ENCODE results near the gene AHSP.
"Not testable (repeated sequence)": the region's sequence is repeated elsewhere in the genome, so short reads cannot be mapped to it uniquely, and the experiment has no call there.

Gene AHSP

DNA sequence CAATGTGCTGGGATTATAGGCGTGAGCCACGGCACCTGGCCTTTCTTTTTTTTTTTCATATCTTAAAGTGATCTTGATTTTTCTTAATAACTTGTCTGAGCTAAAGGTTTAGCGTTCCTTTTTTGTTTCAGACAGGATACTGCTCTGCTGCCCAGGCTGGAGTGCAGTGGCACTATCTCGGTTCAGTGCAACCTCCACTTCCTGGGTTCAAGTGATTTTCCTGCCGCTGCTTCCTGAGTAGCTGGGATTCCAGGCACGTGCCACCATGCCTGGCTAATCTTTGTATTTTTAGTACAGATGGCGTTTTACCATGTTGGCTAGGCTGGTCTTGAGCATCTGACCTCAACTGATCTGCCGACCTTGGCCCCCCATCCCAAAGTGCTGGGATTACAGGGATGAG is 23.5 kb upstream of the AHSP start:
- DNase-seq (ENCODE audit: low read depth in 1 of 2, low spot score in 1 of 2) = no peak
- in situ Hi-C loops (cut with HindIII; ENCODE audit: low pct_unique_long_range_greater_than_20kb, low sequenced_read_pairs) = no loop called here
- TF ChIP-seq JUND (IDR thresholded peaks at IDR 0.05; ENCODE audit: low read depth) = no peak

GRCh38 chr16:31505483-31505882 is 22.2 kb upstream of the AHSP start:
- in situ Hi-C loops (cut with HindIII; ENCODE audit: low pct_unique_long_range_greater_than_20kb, low sequenced_read_pairs) = no loop called here

GRCh38 chr16:31507617-31507928 is 20.1 kb upstream of the AHSP start:
- no peak for TF ChIP-seq JUND (IDR thresholded peaks at IDR 0.05; ENCODE audit: low read depth)
- no peak for DNase-seq (ENCODE audit: low read depth in 1 of 2, low spot score in 1 of 2)
- in situ Hi-C loops (cut with HindIII; ENCODE audit: low pct_unique_long_range_greater_than_20kb, low sequenced_read_pairs) = no loop called here

More at GRCh38 chr16:31505483-31505882, 22.2 kb upstream of the AHSP start:
- TF ChIP-seq JUND (IDR thresholded peaks at IDR 0.05; ENCODE audit: low read depth) = no peak
- no peak for DNase-seq (ENCODE audit: low read depth in 1 of 2, low spot score in 1 of 2)

GRCh38 chr16:31507929-31508705 is 19.6 kb upstream of the AHSP start, which contains the start of gene RUSF1:
Gene RUSF1, minus strand, starts transcription at chr16:31508391. Its CDS starts 18 bp downstream, at chr16:31508373.
- in situ Hi-C loops (cut with HindIII; ENCODE audit: low pct_unique_long_range_greater_than_20kb, low sequenced_read_pairs) = no loop called here
- peak; percentile 73 to 90 for DNase-seq (ENCODE audit: low read depth in 1 of 2, low spot score in 1 of 2)

DNA sequence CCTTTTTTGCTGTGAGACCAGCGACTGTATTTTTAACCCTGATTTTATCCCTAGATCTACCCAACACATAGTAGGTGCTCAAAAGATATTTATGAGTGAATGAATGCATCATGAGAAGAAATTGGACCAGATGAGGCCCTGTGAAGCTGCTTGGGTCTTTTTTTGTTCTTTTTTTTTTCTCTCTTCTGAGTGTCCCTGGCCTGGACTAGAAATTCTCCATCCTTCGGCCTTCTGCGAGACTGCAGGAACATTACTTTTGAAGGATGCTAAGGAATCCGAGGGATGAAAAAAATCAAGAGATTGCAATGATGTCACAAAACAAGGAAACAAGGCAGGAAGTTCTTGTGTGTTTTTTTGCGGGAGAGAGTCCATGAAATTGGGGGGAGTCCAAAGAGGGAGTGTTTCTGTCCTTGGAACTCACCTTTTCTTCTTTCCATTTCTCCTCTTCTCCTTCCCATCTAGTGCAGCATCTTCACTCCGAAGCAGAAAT is 18.9 kb upstream of the AHSP start:
- peak in 1 of 2 experiments; percentile 18 for DNase-seq (ENCODE audit: low read depth in 1 of 2, low spot score in 1 of 2)
- TF ChIP-seq JUND (IDR thresholded peaks at IDR 0.05; ENCODE audit: low read depth) = no peak
- in situ Hi-C loops (cut with HindIII; ENCODE audit: low pct_unique_long_range_greater_than_20kb, low sequenced_read_pairs) = no loop called here

More at GRCh38 chr16:31507929-31508705, 19.6 kb upstream of the AHSP start, which contains the start of gene RUSF1:
- TF ChIP-seq JUND (IDR thresholded peaks at IDR 0.05; ENCODE audit: low read depth) = no peak

- TF ChIP-seq JUND (IDR thresholded peaks at IDR 0.05; ENCODE audit: low read depth) = no peak
- in situ Hi-C loops (cut with HindIII; ENCODE audit: low pct_unique_long_range_greater_than_20kb, low sequenced_read_pairs) = no loop called here
- no peak for DNase-seq (ENCODE audit: low read depth in 1 of 2, low spot score in 1 of 2)
Observed at GRCh38 chr16:31513126-31513525, 14.6 kb upstream of the AHSP start.

DNA sequence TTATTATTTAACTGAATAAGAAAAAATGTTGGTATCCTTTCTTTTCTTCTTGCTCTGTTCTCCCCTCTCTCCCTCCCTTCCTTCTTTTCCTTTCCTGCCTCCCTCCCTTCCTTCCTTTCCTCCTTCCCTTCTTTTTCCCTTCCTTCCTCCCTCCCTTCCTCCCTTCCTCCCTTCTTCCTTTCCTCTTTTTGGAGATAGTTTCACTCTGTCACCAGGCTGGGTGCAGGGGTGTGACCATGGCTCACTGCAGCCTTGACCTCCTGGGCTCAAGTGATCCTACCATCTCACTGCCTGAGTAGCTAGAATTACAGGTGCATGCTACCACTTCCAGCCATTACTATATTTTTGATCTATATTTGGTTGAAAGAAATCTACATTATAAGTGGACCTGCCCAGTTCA is 13.8 kb upstream of the AHSP start:
- no peak for TF ChIP-seq JUND (IDR thresholded peaks at IDR 0.05; ENCODE audit: low read depth)
- in situ Hi-C loops (cut with HindIII; ENCODE audit: low pct_unique_long_range_greater_than_20kb, low sequenced_read_pairs) = no loop called here
- no peak for DNase-seq (ENCODE audit: low read depth in 1 of 2, low spot score in 1 of 2)

- no peak for DNase-seq (ENCODE audit: low read depth in 1 of 2, low spot score in 1 of 2)
- no peak for TF ChIP-seq JUND (IDR thresholded peaks at IDR 0.05; ENCODE audit: low read depth)
- in situ Hi-C loops (cut with HindIII; ENCODE audit: low pct_unique_long_range_greater_than_20kb, low sequenced_read_pairs) = no loop called here
Observed at GRCh38 chr16:31517800-31518402, 9.8 kb upstream of the AHSP start.

DNA sequence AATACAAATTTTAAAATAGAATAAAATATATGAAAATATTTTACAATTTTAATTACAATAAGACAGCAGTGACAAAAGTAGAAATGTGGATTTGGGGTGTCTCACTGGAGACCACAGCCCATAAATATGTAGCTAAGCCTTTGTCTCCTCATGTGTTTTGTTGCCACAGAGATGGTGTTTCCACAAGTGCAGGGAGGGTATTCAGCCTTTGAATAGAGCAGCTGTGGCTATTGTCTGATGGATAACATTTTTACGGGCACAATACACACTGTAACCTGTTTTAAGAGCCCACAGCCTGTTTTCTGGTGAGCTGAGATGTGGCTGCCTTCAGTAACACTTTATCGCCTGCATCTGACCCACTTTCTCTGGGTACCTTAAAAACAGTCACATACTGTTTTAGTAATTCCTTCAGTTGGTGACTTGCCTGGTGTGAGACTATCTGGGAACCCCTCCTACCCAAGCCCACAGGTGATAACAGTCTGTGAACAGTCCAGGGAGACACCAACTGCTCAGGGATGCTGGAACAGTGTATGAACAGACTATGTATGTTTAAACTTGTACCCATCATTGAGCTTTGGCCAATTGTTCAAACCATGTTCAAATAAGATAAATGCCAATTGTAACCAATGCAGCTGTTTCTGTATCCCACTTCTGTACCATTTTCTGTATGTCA is 7.8 kb upstream of the AHSP start:
- no peak for TF ChIP-seq JUND (IDR thresholded peaks at IDR 0.05; ENCODE audit: low read depth)
- DNase-seq (ENCODE audit: low read depth in 1 of 2, low spot score in 1 of 2) = no peak
- in situ Hi-C loops (cut with HindIII; ENCODE audit: low pct_unique_long_range_greater_than_20kb, low sequenced_read_pairs) = no loop called here

DNA sequence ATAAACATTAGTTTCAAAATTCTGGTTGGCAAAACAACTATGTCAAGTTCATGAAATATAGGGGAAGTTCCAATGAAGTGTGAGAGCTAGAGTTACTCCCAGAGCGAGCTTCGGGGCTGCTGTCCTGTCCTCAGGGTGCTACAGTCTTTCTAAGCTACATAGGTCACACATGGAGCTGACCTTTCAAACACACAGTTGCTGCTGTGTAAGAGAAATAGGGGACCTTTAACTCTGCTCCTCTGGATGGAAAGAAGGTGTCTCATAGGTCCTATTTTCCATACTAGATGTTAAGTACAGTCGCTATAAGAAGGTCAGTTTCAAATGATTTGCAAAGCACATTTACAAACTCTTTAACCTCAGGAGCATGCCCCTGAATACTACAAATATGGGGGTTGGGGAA is 6.3 kb upstream of the AHSP start:
- in situ Hi-C loops (cut with HindIII; ENCODE audit: low pct_unique_long_range_greater_than_20kb, low sequenced_read_pairs) = no loop called here
- TF ChIP-seq JUND (IDR thresholded peaks at IDR 0.05; ENCODE audit: low read depth) = no peak
- no peak for DNase-seq (ENCODE audit: low read depth in 1 of 2, low spot score in 1 of 2)

DNA sequence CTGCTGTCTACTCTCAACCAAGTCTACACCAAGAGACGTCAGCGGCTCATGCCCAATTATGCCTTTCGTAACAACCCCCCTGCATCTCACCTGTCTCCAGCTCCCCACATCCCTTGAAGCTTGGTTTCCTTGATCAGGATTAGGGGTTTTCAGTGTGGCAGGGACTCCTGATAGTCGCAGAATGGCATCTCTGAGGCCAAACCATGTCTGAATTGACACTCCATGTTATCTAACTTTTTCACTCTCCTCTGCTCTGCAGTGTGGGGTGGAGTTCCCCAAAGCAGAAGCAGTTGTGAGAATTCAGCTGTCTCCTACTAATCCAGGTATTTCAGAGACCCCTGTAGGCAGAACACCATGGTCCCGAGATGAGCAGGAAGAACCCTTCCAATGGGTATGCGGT is 5.6 kb upstream of the AHSP start:
- in situ Hi-C loops (cut with HindIII; ENCODE audit: low pct_unique_long_range_greater_than_20kb, low sequenced_read_pairs) = no loop called here
- no peak for TF ChIP-seq JUND (IDR thresholded peaks at IDR 0.05; ENCODE audit: low read depth)
- no peak for DNase-seq (ENCODE audit: low read depth in 1 of 2, low spot score in 1 of 2)

GRCh38 chr16:31523768-31524167 is 3.9 kb upstream of the AHSP start:
- DNase-seq (ENCODE audit: low read depth in 1 of 2, low spot score in 1 of 2); in situ Hi-C loops (cut with HindIII; ENCODE audit: low pct_unique_long_range_greater_than_20kb, low sequenced_read_pairs): not testable (repeated sequence)

DNA sequence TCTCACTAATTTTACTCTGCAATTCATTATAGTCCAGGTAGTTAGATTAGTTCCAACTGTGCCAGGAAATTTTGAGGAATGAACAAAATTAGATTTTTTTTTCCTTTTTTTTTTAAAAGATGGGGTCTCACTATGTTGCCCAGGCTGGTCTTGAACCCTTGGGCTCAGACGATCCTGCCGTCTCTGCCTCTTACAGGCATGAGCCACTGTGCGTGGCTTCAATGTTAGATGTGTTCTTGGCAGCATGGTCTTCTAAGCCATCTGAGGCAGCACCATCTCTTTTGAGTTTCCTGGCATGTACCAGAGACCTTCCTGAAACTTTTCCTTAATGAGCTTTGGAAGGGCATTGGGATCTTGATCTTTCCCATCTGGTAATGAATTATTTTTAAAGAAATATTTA is 2.6 kb upstream of the AHSP start:
- in situ Hi-C loops (cut with HindIII; ENCODE audit: low pct_unique_long_range_greater_than_20kb, low sequenced_read_pairs) = no loop called here
- TF ChIP-seq JUND (IDR thresholded peaks at IDR 0.05; ENCODE audit: low read depth) = no peak
- DNase-seq (ENCODE audit: low read depth in 1 of 2, low spot score in 1 of 2) = no peak

Data from T47D (cell line).